Measurements from ENCODE around the gene GPRIN2.
A peak's percentile ranks its signal among the peaks of the same experiment; 100 is the strongest.

GPRIN2 gene

GRCh38 chr10:46549171-46550075, 7.0 kb downstream of the GPRIN2 start:
- no peak overlapping the region for H3K27ac ChIP-seq
- H3K27me3 ChIP-seq (ENCODE audit: insufficient read depth, low read depth, severe bottlenecking), result no peaks in the 10 kb centered on the region
- DNase-seq, result peak; percentile 11
- no peaks in the 10 kb centered on the region for H3K36me3 ChIP-seq
- no peak overlapping the region for H3K4me3 ChIP-seq (ENCODE audit: low read depth, low read length)
- no peak for TF ChIP-seq CTCF (IDR thresholded peaks at IDR 0.05; ENCODE audit: low read depth, low read length)
- H3K9me3 ChIP-seq (ENCODE audit: severe bottlenecking), result no peaks in the 10 kb centered on the region

GRCh38 chr10:46548498-46549090, 7.9 kb downstream of the GPRIN2 start:
- no peak for TF ChIP-seq CTCF (IDR thresholded peaks at IDR 0.05; ENCODE audit: low read depth, low read length)
- Histone ChIP-seq H3K4me3 (ENCODE audit: low read depth, low read length) (no peak overlapping the region), H3K9me3 (ENCODE audit: severe bottlenecking) (no peaks in the 10 kb centered on the region), H3K36me3 (no peaks in the 10 kb centered on the region), H3K27me3 (ENCODE audit: insufficient read depth, low read depth, severe bottlenecking) (no peaks in the 10 kb centered on the region), H3K27ac (no peak overlapping the region)
- DNase-seq, result peak; percentile 5

- no peak for TF ChIP-seq CTCF (IDR thresholded peaks at IDR 0.05; ENCODE audit: low read depth, low read length)
- H3K27ac ChIP-seq, result no peak overlapping the region
- H3K27me3 ChIP-seq (ENCODE audit: insufficient read depth, low read depth, severe bottlenecking), result no peaks in the 10 kb centered on the region
- no peaks in the 10 kb centered on the region for H3K36me3 ChIP-seq
- H3K9me3 ChIP-seq (ENCODE audit: severe bottlenecking), result no peaks in the 10 kb centered on the region
- H3K4me3 ChIP-seq (ENCODE audit: low read depth, low read length), result no peak overlapping the region
- peak; percentile 4 for DNase-seq
Measured at GRCh38 chr10:46547541-46548497, 8.6 kb downstream of the GPRIN2 start.

GRCh38 chr10:46546591-46547540, 9.6 kb downstream of the GPRIN2 start:
- TF ChIP-seq CTCF (IDR thresholded peaks at IDR 0.05; ENCODE audit: low read depth, low read length), result no peak
- Histone ChIP-seq H3K27me3 (ENCODE audit: insufficient read depth, low read depth, severe bottlenecking) (no peaks in the 10 kb centered on the region), H3K27ac (no peak overlapping the region), H3K4me3 (ENCODE audit: low read depth, low read length) (no peak overlapping the region), H3K36me3 (no peaks in the 10 kb centered on the region), H3K9me3 (ENCODE audit: severe bottlenecking) (no peaks in the 10 kb centered on the region)
- DNase-seq, result peak; percentile 8
